Measurements from ENCODE around the gene FAM124A. TPM values are rescaled to one million over a fixed set of nuclear protein-coding genes. Genes with fewer than 3 reads are reported as not detected.
"Not testable (repeated sequence)": the region's sequence is repeated elsewhere in the genome, so short reads cannot be mapped to it uniquely, and the experiment has no call there.

Gene FAM124A
- total RNA-seq, 1 donor: 3.3 TPM

- H3K4me3 ChIP-seq (ENCODE audit: low read depth, low read length): no peak overlapping the region
- no peak for TF ChIP-seq CTCF (IDR thresholded peaks at IDR 0.05; ENCODE audit: insufficient read depth, low read length)
- no peak for DNase-seq (ENCODE audit: low read depth)
Observed at GRCh38 chr13:51280379-51280940, 58.3 kb downstream of the FAM124A start.

- no peak overlapping the region for H3K4me3 ChIP-seq (ENCODE audit: low read depth, low read length)
- no peak for DNase-seq (ENCODE audit: low read depth)
- TF ChIP-seq CTCF (IDR thresholded peaks at IDR 0.05; ENCODE audit: insufficient read depth, low read length): no peak
Observed at GRCh38 chr13:51282322-51282721, 60.1 kb downstream of the FAM124A start.

- not testable (repeated sequence) for DNase-seq (ENCODE audit: low read depth); H3K4me3 ChIP-seq (ENCODE audit: low read depth, low read length)
Observed at GRCh38 chr13:51282923-51283322, 60.7 kb downstream of the FAM124A start.

- no peak overlapping the region for H3K4me3 ChIP-seq (ENCODE audit: low read depth, low read length)
- TF ChIP-seq CTCF (IDR thresholded peaks at IDR 0.05; ENCODE audit: insufficient read depth, low read length): no peak
- no peak for DNase-seq (ENCODE audit: low read depth)
Observed at GRCh38 chr13:51283371-51283770, 61.2 kb downstream of the FAM124A start.

GRCh38 chr13:51284339-51284738 lies 62.1 kb downstream of the FAM124A start:
- TF ChIP-seq CTCF (IDR thresholded peaks at IDR 0.05; ENCODE audit: insufficient read depth, low read length): no peak

GRCh38 chr13:51286135-51287002 lies 64.2 kb downstream of the FAM124A start:
- H3K4me3 ChIP-seq (ENCODE audit: low read depth, low read length): no peak overlapping the region
- DNase-seq (ENCODE audit: low read depth): peak; percentile 79
- peak; percentile 95 for TF ChIP-seq CTCF (IDR thresholded peaks at IDR 0.05; ENCODE audit: insufficient read depth, low read length)

More at GRCh38 chr13:51284339-51284738, 62.1 kb downstream of the FAM124A start:
- H3K4me3 ChIP-seq (ENCODE audit: low read depth, low read length): no peak overlapping the region
- no peak for DNase-seq (ENCODE audit: low read depth)

GRCh38 chr13:51287758-51288157 lies 65.6 kb downstream of the FAM124A start:
- H3K4me3 ChIP-seq (ENCODE audit: low read depth, low read length): no peak overlapping the region
- no peak for TF ChIP-seq CTCF (IDR thresholded peaks at IDR 0.05; ENCODE audit: insufficient read depth, low read length)
- DNase-seq (ENCODE audit: low read depth): no peak

GRCh38 chr13:51288254-51288653 lies 66.1 kb downstream of the FAM124A start:
- DNase-seq (ENCODE audit: low read depth): not testable (repeated sequence)

More at GRCh38 chr13:51288254-51288653, 66.1 kb downstream of the FAM124A start:
- H3K4me3 ChIP-seq (ENCODE audit: low read depth, low read length): not testable (repeated sequence)
